Loucy (cell line): ENCODE measurements around the gene ARHGAP26.

Source experiments
- EZH2phosphoT487 ChIP-seq: fragments of 200-600 bp; IDR thresholded peaks from 2 replicates; pipeline ENCODE4 v1.6.1; 2018; ENCODE audit warnings: antibody characterized with exemption, mild to moderate bottlenecking, moderate library complexity, borderline replicate concordance
- TF ChIP-seq, protein P1 (sequence below): fragments of 200-600 bp; sonication (generic); conservative IDR thresholded peaks from 2 replicates; pipeline ENCODE4 v1.5.1; 2014; ENCODE audit warnings: mild to moderate bottlenecking, antibody characterized with exemption, low read length

- TF ChIP-seq, protein P1, sequence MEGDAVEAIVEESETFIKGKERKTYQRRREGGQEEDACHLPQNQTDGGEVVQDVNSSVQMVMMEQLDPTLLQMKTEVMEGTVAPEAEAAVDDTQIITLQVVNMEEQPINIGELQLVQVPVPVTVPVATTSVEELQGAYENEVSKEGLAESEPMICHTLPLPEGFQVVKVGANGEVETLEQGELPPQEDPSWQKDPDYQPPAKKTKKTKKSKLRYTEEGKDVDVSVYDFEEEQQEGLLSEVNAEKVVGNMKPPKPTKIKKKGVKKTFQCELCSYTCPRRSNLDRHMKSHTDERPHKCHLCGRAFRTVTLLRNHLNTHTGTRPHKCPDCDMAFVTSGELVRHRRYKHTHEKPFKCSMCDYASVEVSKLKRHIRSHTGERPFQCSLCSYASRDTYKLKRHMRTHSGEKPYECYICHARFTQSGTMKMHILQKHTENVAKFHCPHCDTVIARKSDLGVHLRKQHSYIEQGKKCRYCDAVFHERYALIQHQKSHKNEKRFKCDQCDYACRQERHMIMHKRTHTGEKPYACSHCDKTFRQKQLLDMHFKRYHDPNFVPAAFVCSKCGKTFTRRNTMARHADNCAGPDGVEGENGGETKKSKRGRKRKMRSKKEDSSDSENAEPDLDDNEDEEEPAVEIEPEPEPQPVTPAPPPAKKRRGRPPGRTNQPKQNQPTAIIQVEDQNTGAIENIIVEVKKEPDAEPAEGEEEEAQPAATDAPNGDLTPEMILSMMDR: no peak
- no peak for TF ChIP-seq EZH2phosphoT487
Measured at GRCh38 chr5:143215690-143216089, 445.5 kb downstream of the ARHGAP26 start.
